ENCODE data around the gene ZNF675. TPM values are rescaled to one million over a fixed set of nuclear protein-coding genes. Genes with fewer than 3 reads are reported as not detected.
"Not testable (repeated sequence)": the region's sequence is repeated elsewhere in the genome, so short reads cannot be mapped to it uniquely, and the experiment has no call there.

ZNF675 gene
- total and polyA plus RNA-seq, 2 of the 13 experiments (the other 11 are each of a cell fraction or from before 2014, with no cell fraction given): 3.1 to 12.8 TPM

GRCh38 chr19:23724161-23724560, 37.1 kb upstream of the ZNF675 start:
- H3K9me3 ChIP-seq (ENCODE audit: low read length); H3K4me3 ChIP-seq (replicated peaks in 1 of 3; ENCODE audit: insufficient read depth in 1 of 3, low read depth in 2 of 3, low read length in 3 of 3); BruUV-seq (replicated peaks); intact Hi-C loops (cut with micrococcal nuclease; ENCODE audit: unreplicated experiment); H3K9ac ChIP-seq (ENCODE audit: insufficient read depth, low read depth, low read length); ATAC-seq; H2AFZ ChIP-seq (ENCODE audit: low read length); in situ Hi-C loops (cut with HindIII; ENCODE audit: extremely low pct_ligation_motif_present, low pct_unique_long_range_greater_than_20kb); POLR2A ChIA-PET; H3K79me2 ChIP-seq (ENCODE audit: insufficient read depth, low read length); H3K27ac ChIP-seq (ENCODE audit: extremely low read length, insufficient read depth, low read length); H3K4me1 ChIP-seq (ENCODE audit: insufficient read depth, low read length); H3K4me2 ChIP-seq (ENCODE audit: low read depth, low read length); H4K20me1 ChIP-seq (ENCODE audit: insufficient read depth, low read length); H3K36me3 ChIP-seq (replicated peaks in 1 of 2; ENCODE audit: control insufficient read depth in 1 of 2, insufficient read depth in 2 of 2, low read length in 2 of 2); H3K27me3 ChIP-seq (ENCODE audit: control insufficient read depth in 1 of 2, insufficient read depth in 2 of 2, low read length in 2 of 2); DNase-seq (ENCODE audit: low spot score); CTCF ChIA-PET (ENCODE audit: low intra/inter-chr PET ratio, low total read pairs); FAIRE-seq: not testable (repeated sequence)
- WGBS (ENCODE audit: low lambda C conversion rate): 12% methylated on average over 6 of the region's 6 CpGs

GRCh38 chr19:23718802-23719201, 31.8 kb upstream of the ZNF675 start:
- H2AFZ ChIP-seq (ENCODE audit: low read length): no peak overlapping the region
- CTCF ChIA-PET (ENCODE audit: low intra/inter-chr PET ratio, low total read pairs): no interaction called here
- no TSS peak for BruUV-seq (replicated peaks)
- H3K27ac ChIP-seq (ENCODE audit: extremely low read length, insufficient read depth, low read length): no peak overlapping the region
- POLR2A ChIA-PET: no interaction called here
- intact Hi-C loops (cut with micrococcal nuclease; ENCODE audit: unreplicated experiment): no loop called here
- no peak overlapping the region for H3K9ac ChIP-seq (ENCODE audit: insufficient read depth, low read depth, low read length)
- no peaks in the 10 kb centered on the region for H3K36me3 ChIP-seq (replicated peaks in 1 of 2; ENCODE audit: control insufficient read depth in 1 of 2, insufficient read depth in 2 of 2, low read length in 2 of 2)
- H3K4me1 ChIP-seq (ENCODE audit: insufficient read depth, low read length): no peaks in the 10 kb centered on the region
- no peak overlapping the region for H3K4me3 ChIP-seq (replicated peaks in 1 of 3; ENCODE audit: insufficient read depth in 1 of 3, low read depth in 2 of 3, low read length in 3 of 3)
- H3K27me3 ChIP-seq (ENCODE audit: control insufficient read depth in 1 of 2, insufficient read depth in 2 of 2, low read length in 2 of 2): no peaks in the 10 kb centered on the region
- no peak for FAIRE-seq
- no peak overlapping the region for H3K4me2 ChIP-seq (ENCODE audit: low read depth, low read length)
- in situ Hi-C loops (cut with HindIII; ENCODE audit: extremely low pct_ligation_motif_present, low pct_unique_long_range_greater_than_20kb): no loop called here
- no peaks in the 10 kb centered on the region for H4K20me1 ChIP-seq (ENCODE audit: insufficient read depth, low read length)
- 30% methylated on average over 7 of the region's 12 CpGs for WGBS (ENCODE audit: low lambda C conversion rate)
- no peak for ATAC-seq
- H3K9me3 ChIP-seq (ENCODE audit: low read length): no peaks in the 10 kb centered on the region; the same call in 1 of the 2 replicates
- H3K79me2 ChIP-seq (ENCODE audit: insufficient read depth, low read length): no peaks in the 10 kb centered on the region
- no peak for DNase-seq (ENCODE audit: low spot score)
- TF ChIP-seq ELF4 (CRISPR knock-in tag; IDR thresholded peaks at IDR 0.05; ENCODE audit: borderline replicate concordance) (no peak), GTF2F1 (IDR thresholded peaks at IDR 0.05; ENCODE audit: low read length) (no peak), GTF3A (CRISPR knock-in tag; conservative IDR thresholded peaks at IDR 0.05) (no peak), ZHX2 (IDR thresholded peaks at IDR 0.05; ENCODE audit: low read depth) (no peak), ZHX2 (CRISPR knock-in tag; IDR thresholded peaks at IDR 0.05; ENCODE audit: borderline replicate concordance) (no peak), NBN (conservative IDR thresholded peaks at IDR 0.05) (no peak), NCOA1 (CRISPR knock-in tag; IDR thresholded peaks at IDR 0.05) (no peak), PRDM4 (CRISPR knock-in tag; IDR thresholded peaks at IDR 0.05; ENCODE audit: borderline replicate concordance) (no peak)

Measured in HepG2 (cell line).